HepG2 (cell line): ENCODE measurements around the gene TTC22. TPM values are rescaled to one million over a fixed set of nuclear protein-coding genes. Genes with fewer than 3 reads are reported as not detected.

Experiments
- ATAC-seq: fragments of 200-7000 bp; cut with Tn5 transposase; 3 replicates; pipeline ENCODE4 v1.9.1; 2020; ENCODE audit warnings: mild to moderate bottlenecking, moderate library complexity
- BruUV-seq: library from RNA; stranded (reverse); fragments of 400-500 nt; replicated peaks from 2 replicates; lab custom pipeline; 2021; lab: Mats Ljungman, UMichigan
- CTCF ChIA-PET: fragments of 300-600 bp; formaldehyde crosslinking; extraction: SDS; loops from one replicate; lab custom pipeline; 2021; ENCODE audit warnings: low total read pairs, inconsistent platforms, low intra/inter-chr PET ratio; lab: Yijun Ruan, JAX
- POLR2A ChIA-PET: fragments of 350-600 bp; sonication (Branson Sonifier 250); formaldehyde crosslinking; loops from one replicate; lab custom pipeline; 2020; ENCODE audit warnings: antibody characterized with exemption, inconsistent platforms; lab: Yijun Ruan, JAX
- DNase-seq: peaks from one replicate; pipeline ENCODE4 v3.0.0-alpha.2; 2015; ENCODE audit warnings: low spot score
- FAIRE-seq: peaks from 3 replicates; lab custom pipeline; 2011; peaks lifted over from hg19 to GRCh38; lab: Jason Lieb, UNC
- H2AFZ ChIP-seq: one replicate; pipeline ENCODE4 v1.6.1; 2011; ENCODE audit warnings: low read length, inconsistent platforms
- H3K27ac ChIP-seq: fragments of 300-600 bp; 3 replicates; pipeline ENCODE4 v1.8.0; 2011; ENCODE audit warnings: mixed run types, mild to moderate bottlenecking, mixed read lengths, low read length, inconsistent platforms; ENCODE audit not compliant: insufficient read depth; ENCODE audit errors: extremely low read length
- H3K27me3 ChIP-seq, 2 experiments: fragments of 200-600 bp in 1 of 2; 2 replicates in 1 of 2; 3 replicates in 1 of 2; pipeline versions ENCODE4 v1.6.0 to v1.8.0; 2011; ENCODE audit warnings: low read length in 2 of 2, mild to moderate bottlenecking in 2 of 2, moderate library complexity in 2 of 2, inconsistent platforms in 1 of 2; ENCODE audit not compliant: insufficient read depth in 2 of 2, control insufficient read depth in 1 of 2
- H3K36me3 ChIP-seq, 2 experiments: fragments of 200-600 bp in 1 of 2; replicated peaks in 1 of 2; 2 replicates in 1 of 2; 3 replicates in 1 of 2; pipeline versions ENCODE4 v1.5.1 to v1.8.0; 2011; ENCODE audit warnings: low read length in 2 of 2, inconsistent platforms in 1 of 2; ENCODE audit not compliant: insufficient read depth in 2 of 2, control insufficient read depth in 1 of 2
- H3K4me1 ChIP-seq: 2 replicates; pipeline ENCODE4 v1.5.1; 2012; ENCODE audit warnings: low read length, inconsistent platforms; ENCODE audit not compliant: insufficient read depth
- H3K4me2 ChIP-seq: 2 replicates; pipeline ENCODE4 v1.6.0; 2011; ENCODE audit warnings: low read depth, low read length, inconsistent platforms
- H3K4me3 ChIP-seq, 3 experiments: fragments of 200-600 bp in 1 of 3; sonication (generic), shearing (Covaris generic) in 1 of 3; replicated peaks in 1 of 3; 2 replicates each; pipeline ENCODE4 v1.5.1; 2011 to 2016; ENCODE audit warnings: low read length in 3 of 3, inconsistent platforms in 2 of 3, low read depth in 2 of 3, mild to moderate bottlenecking in 2 of 3, control low read depth in 1 of 3, mixed read lengths in 1 of 3; ENCODE audit not compliant: insufficient read depth in 1 of 3
- H3K79me2 ChIP-seq: one replicate; pipeline ENCODE4 v1.6.1; 2011; ENCODE audit warnings: low read length, inconsistent platforms; ENCODE audit not compliant: insufficient read depth
- H3K9ac ChIP-seq: 2 replicates; pipeline ENCODE4 v1.6.0; 2011; ENCODE audit warnings: mild to moderate bottlenecking, low read depth, low read length, inconsistent platforms; ENCODE audit not compliant: insufficient read depth
- H3K9me3 ChIP-seq: 2 replicates; pipeline ENCODE4 v1.5.1; 2012; ENCODE audit warnings: mild to moderate bottlenecking, low read length
- H4K20me1 ChIP-seq: 2 replicates; pipeline ENCODE4 v1.6.0; 2011; ENCODE audit warnings: inconsistent platforms, mild to moderate bottlenecking, low read length, moderate library complexity; ENCODE audit not compliant: insufficient read depth
- CREM ChIP-seq, 2 experiments: sonication (generic) in 1 of 2; formaldehyde crosslinking in 1 of 2; IDR thresholded peaks; 2 replicates each; pipeline versions ENCODE4 v1.4.0 to v1.6.1; 2016 to 2020; ENCODE audit warnings: antibody characterized with exemption in 1 of 2, mild to moderate bottlenecking in 1 of 2, missing genetic modification reagents in 1 of 2
- DNMT1 ChIP-seq: sonication (generic); formaldehyde crosslinking; IDR thresholded peaks from 2 replicates; pipeline ENCODE4 v1.5.1; 2020; ENCODE audit warnings: mild to moderate bottlenecking, missing genetic modification reagents
- GZF1 ChIP-seq: sonication (generic); formaldehyde crosslinking; IDR thresholded peaks from 2 replicates; pipeline ENCODE4 v1.5.1; 2020; ENCODE audit warnings: mild to moderate bottlenecking, missing genetic modification reagents
- NCOA5 ChIP-seq: sonication (generic); formaldehyde crosslinking; IDR thresholded peaks from 2 replicates; pipeline ENCODE4 v1.4.0; 2020; ENCODE audit warnings: missing genetic modification reagents
- U2AF2 ChIP-seq: fragments of 200-400 bp; formaldehyde crosslinking; IDR thresholded peaks from 2 replicates; pipeline ENCODE4 v1.6.1; 2017; ENCODE audit warnings: low read depth, mild to moderate bottlenecking, low read length
- ZFP41 ChIP-seq: sonication (generic); formaldehyde crosslinking; IDR thresholded peaks from 2 replicates; pipeline ENCODE4 v1.4.0; 2020; ENCODE audit warnings: mild to moderate bottlenecking, missing genetic modification reagents, borderline replicate concordance
- ZMAT5 ChIP-seq: sonication (generic); formaldehyde crosslinking; IDR thresholded peaks from 2 replicates; pipeline ENCODE4 v1.5.0; 2020; ENCODE audit warnings: mild to moderate bottlenecking, low read depth, missing genetic modification reagents, borderline replicate concordance
- ZNF276 ChIP-seq: sonication (generic); formaldehyde crosslinking; IDR thresholded peaks from 2 replicates; pipeline ENCODE4 v1.4.0; 2020; ENCODE audit warnings: mild to moderate bottlenecking, low read depth, missing genetic modification reagents
- ZNF30 ChIP-seq: sonication (generic); formaldehyde crosslinking; IDR thresholded peaks from 2 replicates; pipeline ENCODE4 v1.5.0; 2020; ENCODE audit warnings: mild to moderate bottlenecking, missing genetic modification reagents
- ZNF333 ChIP-seq: sonication (generic); formaldehyde crosslinking; IDR thresholded peaks from 2 replicates; pipeline ENCODE4 v1.4.0; 2020; ENCODE audit warnings: mild to moderate bottlenecking, missing genetic modification reagents, borderline replicate concordance
- ZNF556 ChIP-seq: sonication (generic); formaldehyde crosslinking; IDR thresholded peaks from 2 replicates; pipeline ENCODE4 v1.4.0; 2020; ENCODE audit warnings: mild to moderate bottlenecking, missing genetic modification reagents, borderline replicate concordance
- ZNF570 ChIP-seq: sonication (generic); formaldehyde crosslinking; IDR thresholded peaks from 2 replicates; pipeline ENCODE4 v1.4.0; 2020; ENCODE audit warnings: mild to moderate bottlenecking, missing genetic modification reagents, borderline replicate concordance
- WGBS: methylation state at CpG from one replicate; pipeline ENCODE4 v1.1.6; 2017; ENCODE audit warnings: low lambda C conversion rate; 5-methylcytosine and 5-hydroxymethylcytosine counted together
- in situ Hi-C: cut with HindIII; loops from 2 replicates; pipeline ENCODE4 v1.10.0; 2017; ENCODE audit warnings: low pct_unique_long_range_greater_than_20kb; ENCODE audit not compliant: extremely low pct_ligation_motif_present
- intact Hi-C: fragments of 100-400 bp; cut with micrococcal nuclease; formaldehyde crosslinking; loops from one replicate; pipeline ENCODE4 v1.10.0; 2022; ENCODE audit not compliant: unreplicated experiment
- polyA plus RNA-seq, 8 experiments: library from polyadenylated mRNA; depleted of rRNA in 3 of 8; stranded (reverse) in 7 of 8; unstranded in 1 of 8; fragments of >200 nt; fragmentation: Illumina TruSeq in 4 of 8; extraction: Trizol in 4 of 8; gene quantifications; 2 replicates each; pipeline versions ENCODE4 v1.2.1 to v1.2.3, GENCODE V29; 2011 to 2016; ENCODE audit warnings: low read depth in 4 of 8, missing spikeins in 1 of 8, mixed read lengths in 1 of 8; ENCODE audit not compliant: insufficient read depth in 1 of 8
- total RNA-seq, 5 experiments: library from RNA; depleted of rRNA; stranded (reverse); fragments of >200 nt; fragmentation: Illumina TruSeq; extraction: Trizol; gene quantifications; 2 replicates each; pipeline ENCODE4 v1.2.3, GENCODE V29; 2016; ENCODE audit warnings: low read depth in 1 of 5
- TF ChIP-seq, protein P1 (sequence below): sonication (generic); formaldehyde crosslinking; IDR thresholded peaks from 2 replicates; pipeline ENCODE4 v1.4.0; 2020; ENCODE audit warnings: mild to moderate bottlenecking, missing genetic modification reagents, borderline replicate concordance
- TF ChIP-seq, protein P2 (sequence below): sonication (generic); formaldehyde crosslinking; IDR thresholded peaks from 2 replicates; pipeline ENCODE4 v1.4.0; 2020; ENCODE audit warnings: missing genetic modification reagents

Gene TTC22
- total and polyA plus RNA-seq, 2 of the 13 experiments (the other 11 are each of a cell fraction or from before 2014, with no cell fraction given): not detected

- TF ChIP-seq, protein P1, sequence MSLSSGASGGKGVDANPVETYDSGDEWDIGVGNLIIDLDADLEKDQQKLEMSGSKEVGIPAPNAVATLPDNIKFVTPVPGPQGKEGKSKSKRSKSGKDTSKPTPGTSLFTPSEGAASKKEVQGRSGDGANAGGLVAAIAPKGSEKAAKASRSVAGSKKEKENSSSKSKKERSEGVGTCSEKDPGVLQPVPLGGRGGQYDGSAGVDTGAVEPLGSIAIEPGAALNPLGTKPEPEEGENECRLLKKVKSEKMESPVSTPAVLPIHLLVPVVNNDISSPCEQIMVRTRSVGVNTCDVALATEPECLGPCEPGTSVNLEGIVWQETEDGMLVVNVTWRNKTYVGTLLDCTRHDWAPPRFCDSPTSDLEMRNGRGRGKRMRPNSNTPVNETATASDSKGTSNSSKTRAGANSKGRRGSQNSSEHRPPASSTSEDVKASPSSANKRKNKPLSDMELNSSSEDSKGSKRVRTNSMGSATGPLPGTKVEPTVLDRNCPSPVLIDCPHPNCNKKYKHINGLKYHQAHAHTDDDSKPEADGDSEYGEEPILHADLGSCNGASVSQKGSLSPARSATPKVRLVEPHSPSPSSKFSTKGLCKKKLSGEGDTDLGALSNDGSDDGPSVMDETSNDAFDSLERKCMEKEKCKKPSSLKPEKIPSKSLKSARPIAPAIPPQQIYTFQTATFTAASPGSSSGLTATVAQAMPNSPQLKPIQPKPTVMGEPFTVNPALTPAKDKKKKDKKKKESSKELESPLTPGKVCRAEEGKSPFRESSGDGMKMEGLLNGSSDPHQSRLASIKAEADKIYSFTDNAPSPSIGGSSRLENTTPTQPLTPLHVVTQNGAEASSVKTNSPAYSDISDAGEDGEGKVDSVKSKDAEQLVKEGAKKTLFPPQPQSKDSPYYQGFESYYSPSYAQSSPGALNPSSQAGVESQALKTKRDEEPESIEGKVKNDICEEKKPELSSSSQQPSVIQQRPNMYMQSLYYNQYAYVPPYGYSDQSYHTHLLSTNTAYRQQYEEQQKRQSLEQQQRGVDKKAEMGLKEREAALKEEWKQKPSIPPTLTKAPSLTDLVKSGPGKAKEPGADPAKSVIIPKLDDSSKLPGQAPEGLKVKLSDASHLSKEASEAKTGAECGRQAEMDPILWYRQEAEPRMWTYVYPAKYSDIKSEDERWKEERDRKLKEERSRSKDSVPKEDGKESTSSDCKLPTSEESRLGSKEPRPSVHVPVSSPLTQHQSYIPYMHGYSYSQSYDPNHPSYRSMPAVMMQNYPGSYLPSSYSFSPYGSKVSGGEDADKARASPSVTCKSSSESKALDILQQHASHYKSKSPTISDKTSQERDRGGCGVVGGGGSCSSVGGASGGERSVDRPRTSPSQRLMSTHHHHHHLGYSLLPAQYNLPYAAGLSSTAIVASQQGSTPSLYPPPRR: no peak
- no peak for TF ChIP-seq CREM (IDR thresholded peaks at IDR 0.05)
- TF ChIP-seq CREM (CRISPR knock-in tag; IDR thresholded peaks at IDR 0.05): no peak
- TF ChIP-seq ZNF30 (CRISPR knock-in tag): no peak
Measured at GRCh38 chr1:54738244-54738643, 62.9 kb downstream of the TTC22 start (continued).

DNA sequence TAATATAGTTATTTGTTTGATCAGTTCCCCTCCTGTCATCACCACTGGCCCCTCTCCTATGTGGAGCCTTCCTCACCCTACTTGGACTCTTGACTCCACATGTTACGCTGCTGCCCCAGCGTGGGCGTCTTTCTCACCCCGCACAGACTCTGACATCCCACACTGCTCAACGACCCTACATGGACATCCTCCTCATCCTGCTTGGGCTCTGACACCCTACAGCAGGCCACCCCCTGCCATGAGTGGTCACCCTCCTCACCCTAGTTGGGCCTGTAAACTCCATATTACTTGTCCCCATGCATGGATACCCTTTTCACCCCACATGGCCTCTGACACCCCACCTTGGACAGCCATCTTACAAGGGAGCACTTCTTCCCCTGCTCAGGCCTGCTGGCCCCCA, 64.4 kb downstream of the TTC22 start:
- Histone ChIP-seq H3K4me1 (no peaks in the 10 kb centered on the region), H3K79me2 (no peaks in the 10 kb centered on the region), H3K4me3 (no peak overlapping the region), H4K20me1 (no peaks in the 10 kb centered on the region), H3K27me3 (no peaks in the 10 kb centered on the region), H2AFZ (no peak overlapping the region), H3K4me2 (no peak overlapping the region), H3K27ac (no peak overlapping the region), H3K36me3 (peaks cover 29 to 67% of the 10 kb centered on the region in 2 experiments), H3K9me3 (no peaks in the 10 kb centered on the region), H3K9ac (no peak overlapping the region)
- 94% methylated on average over 5 of the region's 5 CpGs for WGBS
- intact Hi-C loops (no loop called here), in situ Hi-C loops (no loop called here)
- POLR2A ChIA-PET: no interaction called here
- FAIRE-seq (no peak), DNase-seq (no peak), ATAC-seq (no peak)
- BruUV-seq: no TSS peak
- CTCF ChIA-PET: no interaction called here
- TF ChIP-seq DNMT1 (CRISPR knock-in tag) (no peak), GZF1 (no peak), NCOA5 (CRISPR knock-in tag) (no peak), ZNF333 (no peak), ZMAT5 (CRISPR knock-in tag) (no peak), ZNF556 (no peak), ZFP41 (CRISPR knock-in tag) (no peak), ZNF276 (CRISPR knock-in tag) (no peak), ZNF570 (no peak), U2AF2 (no peak)
- TF ChIP-seq, protein P2, sequence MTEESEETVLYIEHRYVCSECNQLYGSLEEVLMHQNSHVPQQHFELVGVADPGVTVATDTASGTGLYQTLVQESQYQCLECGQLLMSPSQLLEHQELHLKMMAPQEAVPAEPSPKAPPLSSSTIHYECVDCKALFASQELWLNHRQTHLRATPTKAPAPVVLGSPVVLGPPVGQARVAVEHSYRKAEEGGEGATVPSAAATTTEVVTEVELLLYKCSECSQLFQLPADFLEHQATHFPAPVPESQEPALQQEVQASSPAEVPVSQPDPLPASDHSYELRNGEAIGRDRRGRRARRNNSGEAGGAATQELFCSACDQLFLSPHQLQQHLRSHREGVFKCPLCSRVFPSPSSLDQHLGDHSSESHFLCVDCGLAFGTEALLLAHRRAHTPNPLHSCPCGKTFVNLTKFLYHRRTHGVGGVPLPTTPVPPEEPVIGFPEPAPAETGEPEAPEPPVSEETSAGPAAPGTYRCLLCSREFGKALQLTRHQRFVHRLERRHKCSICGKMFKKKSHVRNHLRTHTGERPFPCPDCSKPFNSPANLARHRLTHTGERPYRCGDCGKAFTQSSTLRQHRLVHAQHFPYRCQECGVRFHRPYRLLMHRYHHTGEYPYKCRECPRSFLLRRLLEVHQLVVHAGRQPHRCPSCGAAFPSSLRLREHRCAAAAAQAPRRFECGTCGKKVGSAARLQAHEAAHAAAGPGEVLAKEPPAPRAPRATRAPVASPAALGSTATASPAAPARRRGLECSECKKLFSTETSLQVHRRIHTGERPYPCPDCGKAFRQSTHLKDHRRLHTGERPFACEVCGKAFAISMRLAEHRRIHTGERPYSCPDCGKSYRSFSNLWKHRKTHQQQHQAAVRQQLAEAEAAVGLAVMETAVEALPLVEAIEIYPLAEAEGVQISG (CRISPR knock-in tag): no peak
